NCI-H524 (cell line): ENCODE data around the gene ZNF669.

Source experiments
- DNase-seq, 2 experiments: peaks; one replicate each; lab custom pipeline; 2025; lab: John Stamatoyannopoulos, UW

ZNF669 gene

GRCh38 chr1:247060771-247061170 is 43.4 kb downstream of the ZNF669 start:
- no peak for DNase-seq

GRCh38 chr1:247056071-247056470 is 48.1 kb downstream of the ZNF669 start:
- no peak for DNase-seq

- DNase-seq: no peak
Measured at GRCh38 chr1:247054992-247055415, 49.2 kb downstream of the ZNF669 start.
